Measurements from ENCODE around the gene PCDHGA1.
"Not testable (repeated sequence)": the region's sequence is repeated elsewhere in the genome, so short reads cannot be mapped to it uniquely, and the experiment has no call there.

The PCDHGA1 gene

DNA sequence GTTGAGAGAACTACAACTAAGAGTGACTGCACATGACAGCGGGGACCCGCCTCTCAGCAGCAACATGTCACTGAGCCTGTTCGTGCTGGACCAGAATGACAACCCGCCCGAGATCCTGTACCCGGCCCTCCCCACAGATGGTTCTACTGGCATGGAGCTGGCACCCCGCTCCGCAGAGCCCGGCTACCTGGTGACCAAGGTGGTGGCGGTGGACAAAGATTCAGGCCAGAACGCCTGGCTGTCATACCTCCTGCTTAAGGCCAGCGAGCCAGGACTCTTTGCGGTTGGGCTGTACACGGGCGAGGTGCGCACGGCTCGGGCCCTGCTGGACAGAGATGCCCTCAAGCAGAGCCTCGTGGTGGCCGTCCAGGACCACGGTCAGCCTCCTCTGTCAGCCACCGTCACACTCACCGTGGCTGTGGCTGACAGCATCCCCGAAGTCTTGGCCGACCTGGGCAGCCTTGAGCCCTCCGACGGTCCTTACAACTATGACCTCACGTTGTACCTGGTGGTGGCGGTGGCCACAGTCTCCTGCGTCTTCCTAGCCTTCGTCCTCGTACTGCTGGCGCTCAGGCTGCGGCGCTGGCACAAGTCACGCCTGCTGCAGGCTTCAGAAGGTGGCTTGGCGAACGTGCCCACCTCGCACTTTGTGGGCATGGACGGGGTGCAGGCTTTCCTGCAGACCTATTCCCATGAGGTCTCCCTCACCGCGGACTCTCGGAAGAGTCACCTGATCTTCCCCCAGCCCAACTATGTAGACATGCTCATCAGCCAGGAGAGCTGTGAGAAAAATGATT lies 54.4 kb downstream of the PCDHGA1 start:
- Histone ChIP-seq H3K4me3 (ENCODE audit: low read depth, low read length) (no peak overlapping the region), H3K27ac (ENCODE audit: low read depth, low read length) (no peak overlapping the region), H3K27me3 (ENCODE audit: insufficient read depth, low read length) (peaks cover 84% of the 10 kb centered on the region), H3K4me1 (ENCODE audit: control insufficient read depth, insufficient read depth, low read length, unreplicated experiment) (no peaks in the 10 kb centered on the region), H3K36me3 (ENCODE audit: insufficient read depth, low read length) (no peaks in the 10 kb centered on the region), H3K79me2 (ENCODE audit: control insufficient read depth, insufficient read depth, low read length, unreplicated experiment) (no peaks in the 10 kb centered on the region), H2AFZ (ENCODE audit: low read length, unreplicated experiment) (no peak overlapping the region)

DNA sequence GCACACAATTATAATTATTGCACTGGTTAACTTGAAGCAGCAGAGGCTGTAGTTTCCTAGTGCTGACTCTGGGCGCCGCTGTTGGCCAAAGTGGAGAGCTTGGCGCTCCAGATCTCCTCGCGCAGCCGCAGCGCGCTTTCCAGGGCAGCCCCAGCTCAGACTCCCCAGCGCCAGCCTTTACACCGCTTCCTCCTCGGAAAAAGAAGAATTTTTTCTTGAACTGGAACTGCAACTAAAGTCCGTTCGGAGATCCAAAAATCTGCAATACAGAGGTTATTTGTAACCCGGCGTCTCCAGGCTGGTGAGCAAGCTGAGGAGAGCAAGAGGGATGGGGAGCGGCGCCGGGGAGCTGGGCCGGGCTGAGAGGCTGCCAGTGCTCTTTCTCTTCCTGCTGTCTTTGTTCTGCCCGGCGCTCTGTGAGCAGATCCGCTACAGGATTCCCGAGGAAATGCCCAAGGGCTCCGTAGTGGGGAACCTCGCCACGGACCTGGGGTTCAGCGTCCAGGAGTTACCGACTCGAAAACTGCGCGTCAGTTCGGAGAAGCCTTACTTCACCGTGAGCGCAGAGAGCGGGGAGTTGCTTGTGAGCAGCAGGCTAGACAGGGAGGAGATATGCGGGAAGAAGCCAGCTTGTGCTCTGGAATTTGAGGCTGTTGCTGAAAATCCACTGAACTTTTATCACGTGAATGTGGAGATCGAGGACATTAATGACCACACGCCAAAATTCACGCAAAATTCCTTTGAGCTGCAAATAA lies 57.4 kb downstream of the PCDHGA1 start, which contains the start of gene PCDHGB4:
Gene PCDHGB4 (plus strand): TSS at position 142 of the 755 bp plus-strand sequence. CDS start 187 bp downstream, at position 329.
- H3K36me3 ChIP-seq (ENCODE audit: insufficient read depth, low read length); H3K4me1 ChIP-seq (ENCODE audit: control insufficient read depth, insufficient read depth, low read length, unreplicated experiment); H3K27ac ChIP-seq (ENCODE audit: low read depth, low read length); H3K79me2 ChIP-seq (ENCODE audit: control insufficient read depth, insufficient read depth, low read length, unreplicated experiment); H2AFZ ChIP-seq (ENCODE audit: low read length, unreplicated experiment): not testable (repeated sequence)
- Histone ChIP-seq H3K27me3 (ENCODE audit: insufficient read depth, low read length) (peaks cover 88% of the 10 kb centered on the region), H3K4me3 (ENCODE audit: low read depth, low read length) (peak within 1 kb of the TSS; percentile 56)

DNA sequence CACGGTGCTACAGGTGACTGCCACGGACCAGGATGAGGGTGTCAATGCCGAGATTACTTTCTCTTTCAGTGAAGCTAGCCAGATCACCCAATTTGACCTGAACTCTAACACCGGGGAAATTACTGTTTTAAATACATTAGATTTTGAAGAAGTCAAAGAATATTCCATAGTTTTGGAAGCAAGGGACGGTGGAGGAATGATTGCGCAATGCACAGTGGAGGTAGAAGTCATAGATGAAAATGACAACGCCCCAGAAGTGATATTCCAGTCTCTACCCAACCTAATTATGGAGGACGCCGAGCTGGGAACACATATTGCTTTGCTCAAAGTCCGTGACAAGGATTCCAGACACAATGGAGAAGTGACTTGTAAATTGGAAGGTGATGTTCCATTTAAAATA lies 58.3 kb downstream of the PCDHGA1 start:
- Histone ChIP-seq H3K27me3 (ENCODE audit: insufficient read depth, low read length) (peaks cover 88% of the 10 kb centered on the region), H2AFZ (ENCODE audit: low read length, unreplicated experiment) (no peak overlapping the region), H3K4me3 (ENCODE audit: low read depth, low read length) (peak overlapping the region; percentile 36; the same call in 1 of the 2 replicates), H3K4me1 (ENCODE audit: control insufficient read depth, insufficient read depth, low read length, unreplicated experiment) (no peaks in the 10 kb centered on the region), H3K27ac (ENCODE audit: low read depth, low read length) (no peak overlapping the region), H3K36me3 (ENCODE audit: insufficient read depth, low read length) (no peaks in the 10 kb centered on the region), H3K79me2 (ENCODE audit: control insufficient read depth, insufficient read depth, low read length, unreplicated experiment) (no peaks in the 10 kb centered on the region)

DNA sequence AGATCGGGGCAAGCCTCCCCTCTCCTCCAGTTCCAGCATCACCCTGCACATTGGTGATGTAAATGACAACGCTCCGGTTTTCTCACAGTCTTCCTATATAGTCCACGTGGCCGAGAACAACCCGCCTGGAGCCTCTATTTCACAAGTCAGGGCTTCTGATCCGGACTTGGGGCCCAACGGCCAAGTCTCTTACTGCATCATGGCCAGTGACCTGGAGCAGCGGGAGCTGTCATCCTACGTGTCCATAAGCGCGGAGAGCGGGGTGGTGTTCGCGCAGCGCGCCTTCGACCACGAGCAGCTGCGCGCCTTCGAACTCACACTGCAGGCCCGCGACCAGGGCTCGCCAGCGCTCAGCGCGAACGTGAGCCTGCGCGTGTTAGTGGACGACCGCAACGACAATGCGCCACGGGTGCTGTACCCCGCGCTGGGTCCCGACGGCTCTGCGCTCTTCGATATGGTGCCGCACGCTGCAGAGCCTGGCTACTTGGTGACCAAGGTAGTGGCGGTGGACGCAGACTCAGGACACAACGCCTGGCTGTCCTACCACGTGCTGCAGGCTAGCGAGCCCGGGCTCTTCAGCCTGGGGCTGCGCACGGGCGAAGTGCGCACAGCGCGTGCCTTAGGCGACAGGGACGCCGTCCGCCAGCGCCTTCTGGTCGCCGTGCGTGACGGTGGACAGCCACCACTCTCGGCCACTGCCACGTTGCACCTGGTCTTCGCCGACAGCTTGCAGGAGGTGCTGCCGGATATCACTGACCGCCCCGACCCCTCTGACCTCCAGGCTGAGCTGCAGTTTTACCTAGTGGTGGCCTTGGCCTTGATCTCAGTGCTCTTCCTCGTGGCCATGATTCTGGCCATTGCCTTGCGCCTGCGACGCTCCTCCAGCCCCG lies 59.1 kb downstream of the PCDHGA1 start:
- H3K27me3 ChIP-seq (ENCODE audit: insufficient read depth, low read length), result peaks cover 87% of the 10 kb centered on the region

DNA sequence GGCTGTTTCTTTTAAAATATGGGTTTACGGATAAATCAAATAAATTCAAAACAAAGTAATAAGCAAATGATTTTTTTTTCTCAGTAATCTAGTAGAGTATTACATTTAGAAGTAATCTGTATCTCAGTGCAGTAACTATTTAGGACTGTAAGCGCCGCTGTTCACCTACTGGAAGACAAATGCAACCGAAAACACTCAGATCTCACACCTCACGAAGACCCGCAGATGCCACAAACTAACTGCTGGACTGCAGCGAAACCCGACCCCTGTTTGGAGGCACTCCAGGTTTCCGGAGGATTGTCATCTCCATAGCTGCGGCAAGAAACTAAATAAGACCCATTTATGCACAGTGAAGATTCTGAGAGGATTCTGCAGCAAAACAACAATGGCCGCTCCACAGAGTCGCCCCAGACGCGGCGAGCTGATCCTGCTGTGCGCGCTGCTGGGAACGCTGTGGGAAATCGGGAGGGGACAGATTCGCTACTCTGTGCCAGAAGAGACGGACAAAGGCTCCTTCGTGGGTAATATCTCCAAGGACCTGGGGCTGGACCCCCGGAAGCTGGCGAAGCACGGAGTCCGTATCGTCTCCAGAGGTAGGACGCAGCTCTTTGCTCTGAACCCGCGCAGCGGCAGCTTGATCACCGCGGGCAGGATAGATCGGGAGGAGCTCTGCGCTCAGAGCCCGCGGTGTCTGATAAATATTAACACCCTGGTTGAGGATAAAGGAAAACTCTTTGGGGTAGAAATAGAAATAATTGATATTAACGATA lies 62.3 kb downstream of the PCDHGA1 start, which contains the start of gene PCDHGA8:
Gene PCDHGA8 (plus strand): TSS at position 205 of the 770 bp plus-strand sequence. CDS start 181 bp downstream, at position 386.
- no peak within 1 kb of the TSS for H3K27ac ChIP-seq (ENCODE audit: low read depth, low read length)
- no peaks in the 10 kb centered on the region for H3K36me3 ChIP-seq (ENCODE audit: insufficient read depth, low read length)
- H2AFZ ChIP-seq (ENCODE audit: low read length, unreplicated experiment), result no peak within 1 kb of the TSS
- H3K4me3 ChIP-seq (ENCODE audit: low read depth, low read length), result peak within 1 kb of the TSS; percentile 67
- H3K27me3 ChIP-seq (ENCODE audit: insufficient read depth, low read length), result peaks cover 82% of the 10 kb centered on the region
- no peaks in the 10 kb centered on the region for H3K4me1 ChIP-seq (ENCODE audit: control insufficient read depth, insufficient read depth, low read length, unreplicated experiment)
- no peaks in the 10 kb centered on the region for H3K79me2 ChIP-seq (ENCODE audit: control insufficient read depth, insufficient read depth, low read length, unreplicated experiment)

More for the DNA sequence above, 59.1 kb downstream of the PCDHGA1 start:
- H3K79me2 ChIP-seq (ENCODE audit: control insufficient read depth, insufficient read depth, low read length, unreplicated experiment), result no peaks in the 10 kb centered on the region
- H2AFZ ChIP-seq (ENCODE audit: low read length, unreplicated experiment), result no peak overlapping the region
- no peaks in the 10 kb centered on the region for H3K4me1 ChIP-seq (ENCODE audit: control insufficient read depth, insufficient read depth, low read length, unreplicated experiment)
- H3K27ac ChIP-seq (ENCODE audit: low read depth, low read length), result no peak overlapping the region
- H3K36me3 ChIP-seq (ENCODE audit: insufficient read depth, low read length), result no peaks in the 10 kb centered on the region
- no peak overlapping the region for H3K4me3 ChIP-seq (ENCODE audit: low read depth, low read length)

DNA sequence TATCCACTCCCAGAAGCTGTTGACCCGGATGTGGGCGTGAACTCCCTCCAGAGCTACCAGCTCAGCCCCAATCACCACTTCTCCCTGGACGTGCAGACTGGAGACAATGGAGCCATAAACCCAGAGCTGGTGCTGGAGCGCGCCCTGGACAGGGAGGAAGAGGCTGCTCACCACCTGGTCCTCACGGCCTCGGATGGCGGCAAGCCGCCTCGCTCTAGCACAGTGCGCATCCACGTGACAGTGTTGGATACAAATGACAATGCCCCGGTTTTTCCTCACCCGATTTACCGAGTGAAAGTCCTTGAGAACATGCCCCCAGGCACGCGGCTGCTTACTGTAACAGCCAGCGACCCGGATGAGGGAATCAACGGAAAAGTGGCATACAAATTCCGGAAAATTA lies 63.0 kb downstream of the PCDHGA1 start:
- no peak overlapping the region for H3K27ac ChIP-seq (ENCODE audit: low read depth, low read length)
- H2AFZ ChIP-seq (ENCODE audit: low read length, unreplicated experiment), result no peak overlapping the region
- H3K79me2 ChIP-seq (ENCODE audit: control insufficient read depth, insufficient read depth, low read length, unreplicated experiment), result no peaks in the 10 kb centered on the region
- H3K4me1 ChIP-seq (ENCODE audit: control insufficient read depth, insufficient read depth, low read length, unreplicated experiment), result no peaks in the 10 kb centered on the region
- H3K36me3 ChIP-seq (ENCODE audit: insufficient read depth, low read length), result no peaks in the 10 kb centered on the region
- peak overlapping the region; percentile 67; the same call in 1 of the 2 replicates for H3K4me3 ChIP-seq (ENCODE audit: low read depth, low read length)
- peaks cover 81% of the 10 kb centered on the region for H3K27me3 ChIP-seq (ENCODE audit: insufficient read depth, low read length)

DNA sequence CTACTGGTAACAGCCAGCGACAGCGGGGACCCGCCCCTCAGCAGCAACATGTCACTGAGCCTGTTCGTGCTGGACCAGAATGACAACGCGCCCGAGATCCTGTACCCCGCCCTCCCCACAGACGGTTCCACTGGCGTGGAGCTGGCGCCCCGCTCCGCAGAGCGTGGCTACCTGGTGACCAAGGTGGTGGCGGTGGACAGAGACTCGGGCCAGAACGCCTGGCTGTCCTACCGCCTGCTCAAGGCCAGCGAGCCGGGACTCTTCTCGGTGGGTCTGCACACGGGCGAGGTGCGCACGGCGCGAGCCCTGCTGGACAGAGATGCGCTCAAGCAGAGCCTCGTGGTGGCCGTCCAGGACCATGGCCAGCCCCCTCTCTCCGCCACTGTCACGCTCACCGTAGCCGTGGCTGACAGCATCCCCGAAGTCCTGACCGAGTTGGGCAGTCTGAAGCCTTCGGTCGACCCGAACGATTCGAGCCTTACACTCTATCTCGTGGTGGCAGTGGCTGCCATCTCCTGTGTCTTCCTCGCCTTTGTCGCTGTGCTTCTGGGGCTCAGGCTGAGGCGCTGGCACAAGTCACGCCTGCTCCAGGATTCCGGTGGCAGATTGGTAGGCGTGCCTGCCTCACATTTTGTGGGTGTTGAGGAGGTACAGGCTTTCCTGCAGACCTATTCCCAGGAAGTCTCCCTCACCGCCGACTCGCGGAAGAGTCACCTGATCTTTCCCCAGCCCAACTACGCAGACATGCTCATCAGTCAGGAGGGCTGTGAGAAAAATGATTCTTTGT lies 64.3 kb downstream of the PCDHGA1 start:
- H2AFZ ChIP-seq (ENCODE audit: low read length, unreplicated experiment); H3K27ac ChIP-seq (ENCODE audit: low read depth, low read length); H3K79me2 ChIP-seq (ENCODE audit: control insufficient read depth, insufficient read depth, low read length, unreplicated experiment); H3K36me3 ChIP-seq (ENCODE audit: insufficient read depth, low read length); H3K4me1 ChIP-seq (ENCODE audit: control insufficient read depth, insufficient read depth, low read length, unreplicated experiment); H3K4me3 ChIP-seq (ENCODE audit: low read depth, low read length): not testable (repeated sequence)
- H3K27me3 ChIP-seq (ENCODE audit: insufficient read depth, low read length), result peaks cover 80% of the 10 kb centered on the region

DNA sequence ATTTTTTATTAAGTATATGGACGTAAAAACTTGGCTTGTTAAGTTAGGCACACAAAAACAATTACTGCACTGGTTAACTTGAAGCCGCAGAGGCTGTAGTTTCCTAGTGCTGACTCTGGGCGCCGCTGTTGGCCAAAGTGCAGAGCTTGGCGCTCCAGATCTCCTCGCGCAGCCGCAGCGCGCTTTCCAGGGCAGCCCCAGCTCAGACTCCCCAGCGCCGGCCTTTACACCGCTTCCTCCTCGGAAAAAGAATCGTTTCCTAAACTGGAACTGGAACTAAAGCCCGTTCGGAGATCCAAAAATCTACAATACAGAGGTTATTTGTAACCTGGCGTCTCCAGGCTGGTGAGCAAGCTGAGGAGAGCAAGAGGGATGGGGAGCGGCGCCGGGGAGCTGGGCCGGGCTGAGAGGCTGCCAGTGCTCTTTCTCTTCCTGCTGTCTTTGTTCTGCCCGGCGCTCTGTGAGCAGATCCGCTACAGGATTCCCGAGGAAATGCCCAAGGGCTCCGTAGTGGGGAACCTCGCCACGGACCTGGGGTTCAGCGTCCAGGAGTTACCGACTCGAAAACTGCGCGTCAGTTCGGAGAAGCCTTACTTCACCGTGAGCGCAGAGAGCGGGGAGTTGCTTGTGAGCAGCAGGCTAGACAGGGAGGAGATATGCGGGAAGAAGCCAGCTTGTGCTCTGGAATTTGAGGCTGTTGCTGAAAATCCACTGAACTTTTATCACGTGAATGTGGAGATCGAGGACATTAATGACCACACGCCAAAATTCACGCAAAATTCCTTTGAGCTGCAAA lies 67.6 kb downstream of the PCDHGA1 start, which contains the start of gene PCDHGB5:
Gene PCDHGB5 (plus strand): TSS at position 192 of the 796 bp plus-strand sequence. CDS start 181 bp downstream, at position 373.
- not testable (repeated sequence) for H3K4me1 ChIP-seq (ENCODE audit: control insufficient read depth, insufficient read depth, low read length, unreplicated experiment)
- peak within 1 kb of the TSS; percentile 76 for H3K4me3 ChIP-seq (ENCODE audit: low read depth, low read length)

More for the DNA sequence above, 67.6 kb downstream of the PCDHGA1 start, which contains the start of gene PCDHGB5:
- not testable (repeated sequence) for H3K36me3 ChIP-seq (ENCODE audit: insufficient read depth, low read length); H3K27ac ChIP-seq (ENCODE audit: low read depth, low read length); H3K79me2 ChIP-seq (ENCODE audit: control insufficient read depth, insufficient read depth, low read length, unreplicated experiment)
- peaks cover 79% of the 10 kb centered on the region for H3K27me3 ChIP-seq (ENCODE audit: insufficient read depth, low read length)
- peak within 1 kb of the TSS; percentile 45 for H2AFZ ChIP-seq (ENCODE audit: low read length, unreplicated experiment)
